HuH-7 (cell line): ENCODE results near the gene RUVBL2.

Experiments used
- DNase-seq: peaks from one replicate; pipeline ENCODE4 v3.0.0; 2011; ENCODE audit warnings: low spot score

RUVBL2 gene

GRCh38 chr19:48989701-48990291, 3.9 kb upstream of the RUVBL2 start:
- DNase-seq = no peak

GRCh38 chr19:48990400-48990799, 3.3 kb upstream of the RUVBL2 start:
- DNase-seq = no peak

GRCh38 chr19:48991011-48991609, 2.6 kb upstream of the RUVBL2 start:
- DNase-seq = no peak

GRCh38 chr19:48991873-48992580, 1.7 kb upstream of the RUVBL2 start:
- no peak for DNase-seq

- DNase-seq = no peak
Measured at GRCh38 chr19:48992581-48993174, 1.0 kb upstream of the RUVBL2 start.

GRCh38 chr19:48994035-48994386, 324 bp downstream of the RUVBL2 start:
- no peak for DNase-seq

- peak; percentile 83 for DNase-seq
Measured at GRCh38 chr19:48997972-48998371, 4.3 kb downstream of the RUVBL2 start.

- peak; percentile 85 for DNase-seq
Measured at GRCh38 chr19:48999481-49000325, 6.0 kb downstream of the RUVBL2 start.

GRCh38 chr19:49004133-49004532, 10.4 kb downstream of the RUVBL2 start:
- DNase-seq = no peak

- no peak for DNase-seq
Measured at GRCh38 chr19:49004964-49005614, 11.4 kb downstream of the RUVBL2 start.

- DNase-seq = no peak
Measured at GRCh38 chr19:49006905-49007304, 13.2 kb downstream of the RUVBL2 start.

- no peak for DNase-seq
Measured at GRCh38 chr19:49009828-49010227, 16.1 kb downstream of the RUVBL2 start.

GRCh38 chr19:49010453-49010852, 16.8 kb downstream of the RUVBL2 start:
- DNase-seq = no peak

GRCh38 chr19:49011194-49011593, 17.5 kb downstream of the RUVBL2 start:
- no peak for DNase-seq

- no peak for DNase-seq
Measured at GRCh38 chr19:49014123-49014869, 20.6 kb downstream of the RUVBL2 start.

GRCh38 chr19:49014870-49015255, 21.2 kb downstream of the RUVBL2 start:
- no peak for DNase-seq

- no peak for DNase-seq
Measured at GRCh38 chr19:49016067-49016839, 22.6 kb downstream of the RUVBL2 start.

GRCh38 chr19:49017041-49017665, 23.5 kb downstream of the RUVBL2 start, which contains the start of gene LHB:
TSS of gene LHB (minus strand) at chr19:49017091. CDS start at chr19:49017081, 10 bp downstream.
- DNase-seq = no peak

GRCh38 chr19:49017666-49018351, 24.1 kb downstream of the RUVBL2 start:
- peak; percentile 86 for DNase-seq
